ENCODE measurements around the gene TRIM29.
A peak's percentile ranks its signal among the peaks of the same experiment; 100 is the strongest.
"Not testable (repeated sequence)": the region's sequence is repeated elsewhere in the genome, so short reads cannot be mapped to it uniquely, and the experiment has no call there.

TRIM29 gene

DNA sequence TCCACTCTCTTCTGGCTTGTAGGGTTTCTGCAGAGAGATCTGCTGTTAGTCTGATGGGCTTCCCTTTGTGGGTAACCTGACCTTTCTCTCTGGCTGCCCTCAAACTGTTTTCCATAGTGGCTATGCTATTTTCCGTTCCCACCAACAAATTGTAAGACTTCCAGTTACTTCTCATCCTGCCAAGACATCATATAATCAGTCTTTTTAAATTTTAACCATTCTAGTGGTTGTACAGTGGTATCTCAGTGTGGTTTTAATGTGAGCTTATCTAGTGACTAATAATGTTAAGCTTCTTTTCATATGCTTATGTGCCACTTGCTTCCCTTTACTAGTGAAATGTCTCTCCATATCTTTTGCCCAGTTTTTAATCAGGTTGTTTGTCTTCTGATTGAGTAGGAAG, 13.6 kb upstream of the TRIM29 start:
- Mint-ChIP-seq H3K36me3 (ENCODE audit: low read depth) (no peaks in the 10 kb centered on the region), H3K27me3 (peaks cover 38% of the 10 kb centered on the region), H3K4me1 (peaks cover 5% of the 10 kb centered on the region), H3K9me3 (no peaks in the 10 kb centered on the region), H3K4me3 (peak overlapping the region; percentile 5), H3K27ac (peak overlapping the region; percentile 33)
- ATAC-seq: peak; percentile 24
- DNase-seq: no peak

DNA sequence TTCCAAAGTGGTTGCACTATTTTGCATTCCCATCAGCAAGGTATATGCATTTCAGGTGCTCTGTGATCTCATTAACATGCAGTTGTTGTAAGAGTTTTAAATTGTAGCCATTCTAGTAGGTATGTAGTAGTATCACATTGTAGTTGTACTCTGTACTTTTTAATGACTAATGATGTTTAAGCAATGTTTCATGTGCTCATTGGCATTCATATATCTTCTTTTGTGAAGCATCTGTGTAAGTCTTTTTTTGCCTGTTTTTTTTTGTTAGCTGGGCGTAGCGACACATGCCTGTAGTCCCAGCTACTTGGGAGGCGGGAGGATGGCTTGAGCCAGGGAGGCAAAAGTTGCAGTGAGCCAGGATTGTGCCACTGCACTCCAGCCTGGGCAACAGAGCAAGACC, 11.3 kb upstream of the TRIM29 start:
- H3K36me3 Mint-ChIP-seq (ENCODE audit: low read depth): no peaks in the 10 kb centered on the region
- no peak overlapping the region for H3K27ac Mint-ChIP-seq
- DNase-seq: no peak
- no peaks in the 10 kb centered on the region for H3K9me3 Mint-ChIP-seq
- ATAC-seq: no peak
- no peak overlapping the region for H3K4me3 Mint-ChIP-seq
- H3K27me3 Mint-ChIP-seq: peaks cover 40% of the 10 kb centered on the region
- peaks cover 5% of the 10 kb centered on the region for H3K4me1 Mint-ChIP-seq

DNA sequence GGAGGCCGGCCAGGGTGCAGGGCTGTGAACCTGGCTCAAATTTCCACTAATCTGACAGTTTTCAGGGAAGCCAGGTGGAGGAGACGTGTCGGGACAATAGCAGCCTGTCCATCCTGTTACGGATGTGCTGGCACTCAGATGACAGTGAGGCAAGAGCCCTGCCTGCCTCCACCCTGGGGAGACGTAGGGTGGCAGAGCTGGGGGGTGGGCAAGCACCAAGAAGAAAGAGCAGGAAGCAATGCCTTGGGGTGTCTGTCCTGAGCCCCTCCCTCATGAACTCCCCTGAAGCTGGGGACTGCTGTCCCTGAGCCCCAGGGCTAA, 10.0 kb upstream of the TRIM29 start:
- Mint-ChIP-seq H3K4me3 (no peak overlapping the region), H3K4me1 (peaks cover 5% of the 10 kb centered on the region), H3K9me3 (no peaks in the 10 kb centered on the region), H3K36me3 (ENCODE audit: low read depth) (no peaks in the 10 kb centered on the region), H3K27ac (no peak overlapping the region), H3K27me3 (peaks cover 39% of the 10 kb centered on the region)
- DNase-seq (no peak), ATAC-seq (no peak)

DNA sequence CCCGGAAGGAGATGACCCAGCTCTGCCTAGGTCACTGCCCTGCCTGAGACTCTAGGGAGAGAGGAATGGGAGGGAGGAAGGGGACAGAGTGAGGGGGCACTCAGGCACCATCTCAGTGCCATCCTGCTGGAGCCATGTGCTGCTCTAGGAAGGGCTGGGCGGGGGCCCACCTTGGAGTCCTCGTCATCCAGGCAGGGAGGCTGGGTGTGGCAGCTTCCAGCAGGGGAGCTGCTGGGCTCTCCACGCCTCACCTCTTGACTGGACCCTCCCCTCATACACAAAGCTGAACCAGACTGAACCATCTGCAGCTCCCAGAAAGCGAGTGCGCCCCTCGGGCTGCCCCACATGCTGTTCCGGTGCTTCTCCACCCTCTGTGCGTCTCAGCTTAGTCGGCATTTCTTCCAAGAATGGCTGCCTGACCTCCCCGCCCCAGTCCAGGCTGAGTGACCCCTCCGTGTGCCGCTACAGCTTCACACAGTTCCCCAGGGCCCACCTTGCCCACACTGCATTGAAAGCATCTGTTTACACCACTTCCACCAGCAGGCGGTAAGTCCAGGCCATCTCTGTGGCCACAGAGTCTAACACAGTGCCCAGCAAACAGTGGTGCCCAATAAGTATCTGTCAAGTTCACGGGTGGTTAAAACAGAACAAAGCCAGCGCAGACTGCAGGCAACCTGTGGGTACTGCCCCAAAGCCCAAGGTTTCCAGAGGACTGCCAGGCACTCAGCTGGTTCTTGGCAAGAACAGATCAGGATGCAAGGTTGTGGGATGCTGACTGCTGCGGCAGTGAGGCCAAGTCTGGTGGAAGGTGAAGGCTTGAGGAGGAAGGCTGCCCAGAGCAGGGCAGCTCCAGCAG, 9.4 kb upstream of the TRIM29 start:
- Mint-ChIP-seq H3K36me3 (ENCODE audit: low read depth) (no peaks in the 10 kb centered on the region), H3K9me3 (no peaks in the 10 kb centered on the region), H3K4me1 (peaks cover 5% of the 10 kb centered on the region), H3K27ac (no peak overlapping the region), H3K4me3 (no peak overlapping the region), H3K27me3 (peaks cover 39% of the 10 kb centered on the region)
- no peak for ATAC-seq
- no peak for DNase-seq

DNA sequence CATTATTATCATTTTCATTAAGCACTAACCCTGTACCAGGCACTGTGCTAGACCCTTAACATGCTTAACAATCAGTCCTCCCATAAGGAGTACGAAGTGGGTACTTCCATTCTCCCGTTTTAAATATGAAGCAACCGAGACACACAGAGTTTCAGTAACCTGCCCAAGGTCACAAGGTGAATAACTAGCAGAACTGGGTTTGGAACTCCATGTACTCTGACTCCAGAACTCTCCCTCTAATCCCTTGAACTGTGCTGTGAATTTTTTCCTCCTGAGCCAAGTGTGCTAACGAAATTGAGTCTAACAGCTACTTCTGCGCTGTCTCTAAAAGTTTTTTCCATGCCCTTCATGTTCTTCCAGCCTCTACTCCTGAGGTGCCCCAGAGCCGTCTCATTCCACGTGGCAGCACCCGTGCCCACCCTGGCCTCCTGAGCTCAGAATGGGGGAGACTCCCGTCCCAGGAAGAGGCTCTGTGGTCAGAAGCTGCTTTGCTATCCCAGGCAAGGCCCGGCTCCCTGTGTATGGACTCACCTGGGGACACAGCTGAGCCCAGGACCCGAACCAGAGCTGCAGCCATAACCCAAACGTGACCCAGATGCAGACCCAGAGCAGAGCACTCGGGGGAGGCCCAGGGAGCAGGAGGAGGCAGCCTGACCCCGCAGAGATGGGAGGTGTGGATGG, 8.6 kb upstream of the TRIM29 start:
- ATAC-seq (no peak), DNase-seq (no peak)
- Mint-ChIP-seq H3K27ac (no peak overlapping the region), H3K4me1 (peaks cover 2% of the 10 kb centered on the region), H3K27me3 (peaks cover 39% of the 10 kb centered on the region), H3K9me3 (no peaks in the 10 kb centered on the region), H3K36me3 (ENCODE audit: low read depth) (no peaks in the 10 kb centered on the region), H3K4me3 (no peak overlapping the region)

DNA sequence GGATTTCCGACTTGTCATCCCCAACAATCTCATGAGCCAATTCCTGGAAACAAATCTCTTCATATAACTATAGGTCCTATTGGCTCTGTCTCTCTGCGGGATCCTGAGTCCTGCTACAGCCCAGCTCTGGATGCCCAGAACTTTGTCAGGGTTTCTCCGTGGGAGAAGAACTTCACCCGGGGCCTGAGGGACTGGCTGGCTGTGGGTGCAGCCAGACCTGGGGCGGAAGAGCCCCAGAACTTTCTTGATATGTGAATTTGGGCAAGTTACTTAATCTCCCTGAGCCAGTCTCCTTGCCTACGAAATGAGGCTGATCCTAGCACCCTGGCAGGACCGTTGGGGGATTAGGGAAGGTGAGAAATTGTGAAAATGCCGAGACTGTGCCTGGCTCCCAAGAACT, 6.6 kb upstream of the TRIM29 start:
- Mint-ChIP-seq H3K27ac (no peak overlapping the region), H3K4me3 (no peak overlapping the region), H3K36me3 (ENCODE audit: low read depth) (no peaks in the 10 kb centered on the region), H3K9me3 (no peaks in the 10 kb centered on the region), H3K27me3 (peaks cover 33% of the 10 kb centered on the region), H3K4me1 (no peaks in the 10 kb centered on the region)
- no peak for ATAC-seq
- DNase-seq: no peak

DNA sequence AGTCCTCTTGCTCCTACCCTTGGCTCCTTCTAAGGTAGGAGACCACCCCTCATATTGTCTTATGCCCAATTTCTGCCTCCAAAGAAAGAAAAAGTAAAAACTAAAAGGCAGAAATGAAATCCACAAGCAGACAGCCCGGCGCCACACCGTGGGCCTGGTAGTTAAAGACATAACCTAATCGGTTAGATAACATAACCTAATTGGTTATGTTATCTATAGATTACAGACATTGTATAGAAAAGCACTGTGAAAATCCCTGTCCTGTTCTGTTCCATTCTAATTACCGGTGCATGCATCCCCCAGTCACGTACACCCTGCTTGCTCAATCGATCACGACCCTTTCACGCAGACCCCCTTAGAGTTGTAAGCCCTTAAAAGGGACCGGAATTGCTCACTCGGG, 5.6 kb upstream of the TRIM29 start:
- not testable (repeated sequence) for DNase-seq; H3K36me3 Mint-ChIP-seq (ENCODE audit: low read depth); H3K9me3 Mint-ChIP-seq; H3K4me3 Mint-ChIP-seq; H3K27ac Mint-ChIP-seq; ATAC-seq; H3K4me1 Mint-ChIP-seq
- H3K27me3 Mint-ChIP-seq: peaks cover 30% of the 10 kb centered on the region

DNA sequence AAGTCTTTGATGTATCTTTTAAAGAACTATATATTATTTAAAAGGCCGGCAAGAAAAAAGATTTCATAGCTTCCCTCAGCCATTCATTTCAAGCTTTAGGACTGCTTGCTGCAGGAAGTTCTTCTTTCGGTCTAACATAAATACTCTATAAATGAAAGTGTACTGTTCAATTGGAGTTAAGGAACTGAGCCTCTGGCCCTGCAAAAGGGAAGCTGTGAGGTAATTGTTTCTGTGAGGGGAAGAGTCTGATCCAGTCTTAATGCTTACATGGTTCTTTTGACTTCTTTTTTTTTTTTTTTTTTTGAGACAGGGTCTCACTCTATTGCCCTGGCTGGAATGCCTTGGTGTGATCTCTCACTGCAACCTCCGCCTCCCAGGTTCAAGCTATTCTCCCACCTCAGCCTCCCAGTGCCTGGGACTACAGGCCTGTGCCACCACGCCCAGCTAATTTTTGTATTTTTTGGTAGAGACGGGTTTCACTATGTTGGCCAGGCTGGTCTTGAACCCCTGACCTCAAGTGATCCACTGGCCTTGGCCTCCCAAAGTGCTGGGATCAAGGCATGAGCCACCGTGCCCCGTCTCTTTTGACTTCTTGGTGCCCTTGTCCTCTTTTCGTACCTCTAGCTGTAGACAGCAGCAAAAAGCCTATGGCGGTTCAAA, 4.7 kb upstream of the TRIM29 start:
- DNase-seq: no peak
- no peak for ATAC-seq

DNA sequence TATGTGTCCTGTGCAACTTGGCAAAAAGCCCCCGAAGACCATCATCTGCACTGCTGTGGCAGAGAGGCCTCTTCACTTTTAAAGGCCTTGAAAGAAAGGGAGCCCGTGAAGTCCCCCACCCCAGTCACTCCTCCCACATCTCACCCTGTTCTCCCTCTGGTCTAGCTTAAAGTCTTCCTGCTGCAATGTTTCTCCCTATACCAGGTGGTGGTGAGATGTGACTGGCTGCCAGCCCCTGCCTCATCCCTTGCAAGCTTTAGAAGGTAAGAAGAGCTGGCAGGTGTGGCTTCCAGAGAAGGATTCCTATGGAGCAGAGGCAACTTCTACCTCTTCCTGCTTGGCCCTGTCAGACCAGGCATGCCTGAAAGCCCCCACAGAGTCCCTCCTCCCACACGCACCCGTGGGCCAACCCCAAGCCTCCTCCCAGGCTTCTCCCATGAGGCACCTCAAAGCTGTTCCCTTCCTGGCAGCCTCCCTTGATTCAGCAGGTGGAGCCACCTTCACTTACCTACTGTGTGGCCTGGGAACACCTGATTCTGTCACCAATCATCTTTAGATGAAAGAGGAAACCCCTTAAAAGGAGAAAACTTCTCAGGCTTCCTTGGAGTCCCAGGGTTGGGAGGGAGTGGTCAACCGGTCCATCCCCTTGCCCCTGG, 4.0 kb upstream of the TRIM29 start:
- no peak overlapping the region for H3K4me3 Mint-ChIP-seq
- H3K27ac Mint-ChIP-seq: no peak overlapping the region
- DNase-seq (no peak), ATAC-seq (no peak)
- H3K9me3 Mint-ChIP-seq: no peaks in the 10 kb centered on the region
- no peaks in the 10 kb centered on the region for H3K36me3 Mint-ChIP-seq (ENCODE audit: low read depth)
- H3K4me1 Mint-ChIP-seq: no peaks in the 10 kb centered on the region
- peaks cover 28% of the 10 kb centered on the region for H3K27me3 Mint-ChIP-seq

More for the DNA sequence above, 4.7 kb upstream of the TRIM29 start:
- Mint-ChIP-seq H3K4me3 (no peak overlapping the region), H3K36me3 (ENCODE audit: low read depth) (no peaks in the 10 kb centered on the region), H3K27ac (no peak overlapping the region), H3K9me3 (no peaks in the 10 kb centered on the region), H3K4me1 (no peaks in the 10 kb centered on the region), H3K27me3 (peaks cover 28% of the 10 kb centered on the region)

DNA sequence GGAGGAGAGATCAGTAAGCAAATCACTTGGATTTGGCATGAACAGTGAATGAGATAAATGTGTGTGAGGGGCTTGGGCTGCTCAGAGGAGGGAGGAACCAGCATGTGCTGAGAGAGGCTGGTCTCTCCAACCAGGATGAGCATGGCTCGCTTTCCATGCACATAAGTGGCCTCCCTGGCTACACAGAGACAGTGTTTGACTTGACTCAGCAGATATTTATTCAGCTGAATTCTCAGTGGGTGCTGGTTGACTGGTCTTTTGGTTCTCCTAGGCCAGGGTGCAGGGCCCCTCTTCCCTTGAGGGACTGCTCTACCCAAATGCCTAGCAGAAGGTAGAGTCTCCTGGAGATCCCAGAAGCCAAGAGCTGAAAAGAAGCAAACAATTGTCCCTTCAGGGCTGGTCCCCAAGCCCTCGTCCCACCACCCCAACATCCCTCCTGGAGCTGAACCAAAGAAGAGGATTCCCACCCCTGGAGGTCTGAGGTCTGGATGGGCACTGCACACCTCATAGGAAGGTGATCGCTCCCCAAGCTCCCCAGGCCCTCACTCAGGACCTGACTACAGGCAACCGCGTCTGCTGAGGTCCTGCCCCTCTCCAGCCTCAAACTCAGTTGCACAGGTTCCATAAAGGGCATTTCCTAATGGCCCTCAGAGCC, 3.3 kb upstream of the TRIM29 start:
- Mint-ChIP-seq H3K4me1 (no peaks in the 10 kb centered on the region), H3K36me3 (ENCODE audit: low read depth) (no peaks in the 10 kb centered on the region), H3K9me3 (no peaks in the 10 kb centered on the region), H3K27ac (no peak overlapping the region), H3K27me3 (peaks cover 23% of the 10 kb centered on the region), H3K4me3 (no peak overlapping the region)
- ATAC-seq (no peak), DNase-seq (no peak)

DNA sequence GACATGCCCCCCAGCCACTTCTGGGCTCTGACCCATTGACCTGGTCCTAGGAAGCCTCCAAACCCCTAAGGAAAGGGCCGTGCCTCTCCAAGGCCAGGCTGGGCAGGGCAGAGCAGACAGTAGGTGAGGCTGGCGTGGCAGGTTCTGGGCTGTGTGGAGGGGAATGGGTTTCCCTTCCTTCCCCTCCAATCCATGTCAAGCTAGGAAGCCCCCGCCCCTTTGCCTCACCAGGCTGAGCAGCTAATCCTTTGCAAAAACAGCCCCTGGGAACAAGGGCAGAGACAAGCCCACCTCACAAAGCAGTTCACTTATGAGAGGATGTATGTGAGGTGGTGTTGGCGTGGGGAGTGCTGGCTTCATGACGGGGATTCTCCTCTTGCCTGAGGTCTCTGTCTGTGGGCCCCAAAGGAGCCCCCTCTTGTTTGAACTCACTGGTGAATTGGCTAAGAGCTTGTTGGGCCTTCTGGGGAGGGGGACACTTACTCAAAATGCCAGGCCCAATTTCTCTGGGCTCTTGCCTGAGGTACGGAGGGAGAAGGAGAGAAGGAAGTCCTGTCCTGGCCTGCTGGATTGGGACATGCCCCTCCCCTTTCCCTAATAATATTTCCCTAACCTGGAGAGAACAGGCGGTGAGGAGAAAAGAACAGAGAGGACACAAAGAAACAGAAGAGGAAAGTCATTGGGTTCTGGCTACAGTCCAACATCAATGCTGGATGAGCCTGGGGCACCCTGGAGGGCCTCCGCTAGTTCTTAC, 1.6 kb upstream of the TRIM29 start:
- no peaks in the 10 kb centered on the region for H3K4me1 Mint-ChIP-seq
- H3K27ac Mint-ChIP-seq: no peak overlapping the region
- no peak overlapping the region for H3K4me3 Mint-ChIP-seq
- ATAC-seq: no peak
- no peaks in the 10 kb centered on the region for H3K9me3 Mint-ChIP-seq
- H3K27me3 Mint-ChIP-seq: peaks cover 11% of the 10 kb centered on the region
- no peaks in the 10 kb centered on the region for H3K36me3 Mint-ChIP-seq (ENCODE audit: low read depth)
- no peak for DNase-seq

DNA sequence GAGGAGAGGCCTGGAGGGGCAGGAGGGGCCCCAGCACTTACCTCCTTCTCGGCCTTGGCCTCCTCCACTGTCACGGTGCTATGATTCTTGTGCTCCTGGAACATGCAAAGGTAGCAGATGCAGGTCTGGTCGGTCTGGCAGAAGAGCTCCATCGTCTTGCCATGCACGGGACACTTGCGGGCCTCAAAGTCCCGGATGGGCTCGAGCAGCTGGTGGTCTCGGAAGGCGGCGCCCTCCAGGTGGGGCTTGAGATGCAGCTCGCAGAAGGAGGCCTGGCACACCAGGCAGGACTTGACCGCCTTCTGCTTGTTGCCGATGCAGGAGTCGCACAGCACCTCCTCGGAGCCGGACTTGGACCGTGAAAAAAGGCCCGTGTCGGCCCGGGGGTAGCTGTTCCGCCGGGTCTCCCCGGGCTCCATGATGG, 714 bp downstream of the TRIM29 start:
- no peak for DNase-seq
- H3K36me3 Mint-ChIP-seq (ENCODE audit: low read depth): no peaks in the 10 kb centered on the region
- no peak for ATAC-seq
- H3K9me3 Mint-ChIP-seq: no peaks in the 10 kb centered on the region
- no peaks in the 10 kb centered on the region for H3K4me1 Mint-ChIP-seq
- no peak overlapping the region for H3K27ac Mint-ChIP-seq
- no peak overlapping the region for H3K4me3 Mint-ChIP-seq
- peaks cover 7% of the 10 kb centered on the region for H3K27me3 Mint-ChIP-seq

DNA sequence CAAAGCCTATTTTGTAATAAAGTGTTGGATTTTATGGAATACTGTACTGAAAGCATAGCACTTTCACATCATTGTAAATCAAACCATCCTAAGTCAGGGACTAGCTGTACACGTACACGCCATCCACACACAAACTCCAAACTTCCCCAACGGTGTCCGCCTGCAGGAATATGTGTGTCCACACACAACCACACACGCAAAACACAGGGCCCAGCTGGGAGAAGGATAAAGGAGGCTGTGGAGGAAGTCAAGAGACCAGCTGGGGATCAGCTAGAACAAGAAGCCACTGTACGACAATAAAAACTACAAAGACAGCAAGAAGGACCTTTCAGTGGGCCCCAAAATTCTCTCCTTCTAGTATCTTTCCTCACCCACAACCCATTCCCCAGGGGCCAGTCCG, 1.6 kb downstream of the TRIM29 start:
- Mint-ChIP-seq H3K27ac (no peak overlapping the region), H3K4me3 (no peak overlapping the region), H3K9me3 (no peaks in the 10 kb centered on the region), H3K36me3 (ENCODE audit: low read depth) (no peaks in the 10 kb centered on the region), H3K27me3 (peaks cover 5% of the 10 kb centered on the region), H3K4me1 (no peaks in the 10 kb centered on the region)
- DNase-seq: no peak
- no peak for ATAC-seq

DNA sequence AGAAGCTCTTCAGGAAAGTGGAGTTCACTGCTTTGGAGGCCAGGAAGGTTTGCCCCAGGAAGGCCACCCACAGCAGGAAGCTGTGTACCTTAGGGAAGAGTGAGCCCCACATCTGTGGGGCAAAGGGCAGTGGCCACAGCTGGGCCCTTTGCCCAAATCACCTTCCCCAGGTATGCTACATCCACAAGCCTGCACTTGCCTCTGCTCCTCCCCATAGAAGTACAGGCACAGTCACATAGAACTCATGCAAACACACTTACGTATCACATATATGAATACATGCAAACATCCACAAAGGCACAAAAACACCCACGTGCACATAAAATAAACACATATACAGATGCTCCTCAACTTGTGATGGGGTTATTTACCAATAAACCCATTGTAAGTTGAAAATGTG, 2.1 kb downstream of the TRIM29 start:
- DNase-seq (no peak), ATAC-seq (no peak)
- H3K36me3 Mint-ChIP-seq (ENCODE audit: low read depth): no peaks in the 10 kb centered on the region
- no peak overlapping the region for H3K4me3 Mint-ChIP-seq
- no peaks in the 10 kb centered on the region for H3K9me3 Mint-ChIP-seq
- no peak overlapping the region for H3K27ac Mint-ChIP-seq
- peaks cover 4% of the 10 kb centered on the region for H3K27me3 Mint-ChIP-seq
- H3K4me1 Mint-ChIP-seq: no peaks in the 10 kb centered on the region
